GM12874 (cell line): Measurements from ENCODE around the gene ANO1.

ENCODE experiments used
- CTCF ChIP-seq: IDR thresholded peaks from 2 replicates; pipeline ENCODE4 v1.5.1; 2011; ENCODE audit warnings: low read depth, mild to moderate bottlenecking, control low read depth, low read length, moderate library complexity; ENCODE audit not compliant: insufficient read depth

ANO1 gene

GRCh38 chr11:70064008-70064725 lies 13.9 kb upstream of the ANO1 start:
- TF ChIP-seq CTCF: no peak

GRCh38 chr11:70064726-70065317 lies 13.3 kb upstream of the ANO1 start:
- TF ChIP-seq CTCF: no peak

GRCh38 chr11:70065318-70066135 lies 12.6 kb upstream of the ANO1 start:
- TF ChIP-seq CTCF: no peak

GRCh38 chr11:70066136-70066520 lies 12.0 kb upstream of the ANO1 start:
- TF ChIP-seq CTCF: no peak

- no peak for TF ChIP-seq CTCF
These were observed 11.5 kb upstream of the ANO1 start for GRCh38 chr11:70066628-70067027.

- TF ChIP-seq CTCF: no peak
These were observed 11.1 kb upstream of the ANO1 start for GRCh38 chr11:70067036-70067435.

GRCh38 chr11:70067591-70068341 lies 10.4 kb upstream of the ANO1 start:
- TF ChIP-seq CTCF: no peak
